GM12874 (cell line): Measurements from ENCODE around the gene CBX1.

Experiments
- TF ChIP-seq, protein P1 (sequence below): IDR thresholded peaks from 2 replicates; pipeline ENCODE4 v1.5.1; 2011; ENCODE audit warnings: low read depth, mild to moderate bottlenecking, control low read depth, low read length, moderate library complexity; ENCODE audit not compliant: insufficient read depth

CBX1 gene

DNA sequence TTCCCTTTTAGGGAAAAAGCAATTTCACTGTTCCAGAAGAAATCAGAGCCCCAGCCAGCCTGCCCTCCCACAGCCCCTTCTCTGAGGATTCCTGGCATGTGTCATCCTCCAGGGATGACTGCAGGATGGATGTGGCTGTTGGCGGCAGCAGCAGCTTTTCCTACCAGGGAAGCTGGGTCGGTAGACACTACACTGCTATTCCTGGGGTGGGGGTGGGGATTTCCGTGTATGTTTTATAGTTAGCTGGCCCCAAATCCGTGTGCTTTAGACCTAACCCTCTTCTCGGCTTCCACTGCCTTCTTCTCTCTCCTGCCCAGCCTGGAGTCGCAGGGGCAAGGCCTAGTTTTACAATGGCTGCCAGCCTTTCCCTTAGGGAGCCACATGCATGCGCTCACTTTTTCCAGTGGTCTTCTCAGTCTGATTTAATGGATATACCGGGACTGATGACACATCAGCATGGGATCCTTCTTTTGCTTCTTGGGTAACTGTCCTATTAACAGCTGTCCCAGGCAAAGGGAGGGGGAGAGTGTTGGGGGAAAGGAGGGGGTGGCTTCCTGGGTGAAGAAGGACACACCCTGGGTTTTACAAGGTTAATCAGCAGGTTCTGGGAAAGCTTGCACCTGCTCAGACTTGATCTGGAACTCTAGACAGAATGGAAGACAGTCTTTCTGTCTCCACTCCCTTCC is 55.8 kb downstream of the CBX1 start:
- TF ChIP-seq, protein P1, sequence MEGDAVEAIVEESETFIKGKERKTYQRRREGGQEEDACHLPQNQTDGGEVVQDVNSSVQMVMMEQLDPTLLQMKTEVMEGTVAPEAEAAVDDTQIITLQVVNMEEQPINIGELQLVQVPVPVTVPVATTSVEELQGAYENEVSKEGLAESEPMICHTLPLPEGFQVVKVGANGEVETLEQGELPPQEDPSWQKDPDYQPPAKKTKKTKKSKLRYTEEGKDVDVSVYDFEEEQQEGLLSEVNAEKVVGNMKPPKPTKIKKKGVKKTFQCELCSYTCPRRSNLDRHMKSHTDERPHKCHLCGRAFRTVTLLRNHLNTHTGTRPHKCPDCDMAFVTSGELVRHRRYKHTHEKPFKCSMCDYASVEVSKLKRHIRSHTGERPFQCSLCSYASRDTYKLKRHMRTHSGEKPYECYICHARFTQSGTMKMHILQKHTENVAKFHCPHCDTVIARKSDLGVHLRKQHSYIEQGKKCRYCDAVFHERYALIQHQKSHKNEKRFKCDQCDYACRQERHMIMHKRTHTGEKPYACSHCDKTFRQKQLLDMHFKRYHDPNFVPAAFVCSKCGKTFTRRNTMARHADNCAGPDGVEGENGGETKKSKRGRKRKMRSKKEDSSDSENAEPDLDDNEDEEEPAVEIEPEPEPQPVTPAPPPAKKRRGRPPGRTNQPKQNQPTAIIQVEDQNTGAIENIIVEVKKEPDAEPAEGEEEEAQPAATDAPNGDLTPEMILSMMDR: no peak

DNA sequence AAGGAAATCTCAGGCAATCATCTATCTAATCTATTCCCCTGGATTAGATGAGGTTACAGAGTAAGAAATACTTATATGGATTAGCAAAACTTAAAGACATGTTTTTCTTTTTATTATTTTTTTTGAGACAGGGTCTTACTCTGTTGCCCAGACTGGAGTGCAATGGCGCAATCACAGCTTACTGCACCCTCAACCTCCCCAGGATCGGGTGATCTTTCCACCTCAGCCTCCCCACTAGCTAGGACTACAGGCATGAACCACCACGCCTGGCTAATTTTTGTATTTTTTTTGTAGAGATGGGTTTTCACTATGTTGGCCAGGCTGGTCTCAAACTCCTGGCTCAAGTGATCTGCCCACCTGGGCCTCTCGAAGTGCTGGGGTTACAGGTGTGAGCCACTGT is 56.4 kb downstream of the CBX1 start:
- TF ChIP-seq, protein P1: no peak

DNA sequence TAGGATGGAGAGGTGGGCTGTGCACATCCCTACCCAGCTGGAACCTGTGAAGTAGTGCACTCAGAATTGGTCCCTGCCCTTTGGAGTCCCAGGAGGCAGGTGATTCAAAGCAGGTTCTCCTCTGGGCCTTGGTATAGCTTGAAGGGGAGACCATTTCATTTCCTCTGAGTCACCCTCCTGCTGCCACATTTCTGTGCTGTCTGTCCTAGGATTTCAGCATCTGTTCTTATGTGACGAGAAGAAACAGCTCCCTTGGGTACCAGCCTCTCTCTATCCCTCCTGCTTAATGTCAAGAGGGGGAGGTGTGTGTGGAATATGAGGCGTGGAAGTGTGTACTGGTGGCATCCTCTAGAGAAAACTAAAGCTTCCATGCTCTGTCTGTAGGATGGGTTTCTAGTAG is 58.1 kb downstream of the CBX1 start:
- TF ChIP-seq, protein P1: no peak

DNA sequence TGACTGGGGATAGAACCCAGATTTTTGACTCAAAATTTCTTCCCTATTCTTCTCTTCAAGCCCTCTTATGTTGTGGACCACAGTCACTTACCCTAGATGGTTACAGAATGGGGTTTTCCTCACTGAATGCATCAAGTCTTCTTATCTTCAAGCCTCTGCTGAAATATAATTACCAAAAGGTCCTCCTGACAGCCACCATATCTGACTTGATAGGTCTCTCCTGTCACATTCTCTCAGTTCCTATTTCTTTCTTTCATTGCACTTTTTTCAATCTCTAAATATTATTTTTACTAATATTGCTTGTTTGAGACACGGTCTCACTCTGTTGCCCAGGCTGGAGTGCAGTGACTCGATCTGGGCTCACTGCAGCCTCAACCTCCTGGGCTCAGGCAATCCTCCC is 62.6 kb downstream of the CBX1 start:
- TF ChIP-seq, protein P1: no peak

DNA sequence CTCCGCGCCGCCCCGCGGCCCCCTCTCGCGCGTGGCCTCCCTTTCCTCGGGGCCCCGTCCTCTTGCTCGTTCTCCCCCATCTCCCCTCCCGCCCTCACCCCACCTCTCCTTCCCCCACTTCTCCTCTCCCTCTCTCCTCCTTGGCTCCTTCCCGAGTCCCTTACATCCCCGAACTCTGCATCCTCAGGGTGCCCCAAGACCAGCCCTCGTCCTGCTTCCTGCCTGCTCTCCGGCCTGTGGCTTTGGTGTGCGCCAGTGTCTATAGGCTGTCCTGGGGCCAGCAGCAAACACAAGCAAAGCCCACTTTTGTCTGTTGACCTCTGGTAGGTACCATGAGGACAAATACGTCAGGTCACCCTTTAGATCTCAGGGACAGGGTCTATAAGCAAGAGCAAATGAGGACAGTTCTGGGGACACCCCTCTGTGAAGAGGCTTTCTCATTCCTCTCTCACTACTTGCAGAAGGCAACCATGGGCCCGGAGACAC is 63.4 kb downstream of the CBX1 start:
- TF ChIP-seq, protein P1: no peak

DNA sequence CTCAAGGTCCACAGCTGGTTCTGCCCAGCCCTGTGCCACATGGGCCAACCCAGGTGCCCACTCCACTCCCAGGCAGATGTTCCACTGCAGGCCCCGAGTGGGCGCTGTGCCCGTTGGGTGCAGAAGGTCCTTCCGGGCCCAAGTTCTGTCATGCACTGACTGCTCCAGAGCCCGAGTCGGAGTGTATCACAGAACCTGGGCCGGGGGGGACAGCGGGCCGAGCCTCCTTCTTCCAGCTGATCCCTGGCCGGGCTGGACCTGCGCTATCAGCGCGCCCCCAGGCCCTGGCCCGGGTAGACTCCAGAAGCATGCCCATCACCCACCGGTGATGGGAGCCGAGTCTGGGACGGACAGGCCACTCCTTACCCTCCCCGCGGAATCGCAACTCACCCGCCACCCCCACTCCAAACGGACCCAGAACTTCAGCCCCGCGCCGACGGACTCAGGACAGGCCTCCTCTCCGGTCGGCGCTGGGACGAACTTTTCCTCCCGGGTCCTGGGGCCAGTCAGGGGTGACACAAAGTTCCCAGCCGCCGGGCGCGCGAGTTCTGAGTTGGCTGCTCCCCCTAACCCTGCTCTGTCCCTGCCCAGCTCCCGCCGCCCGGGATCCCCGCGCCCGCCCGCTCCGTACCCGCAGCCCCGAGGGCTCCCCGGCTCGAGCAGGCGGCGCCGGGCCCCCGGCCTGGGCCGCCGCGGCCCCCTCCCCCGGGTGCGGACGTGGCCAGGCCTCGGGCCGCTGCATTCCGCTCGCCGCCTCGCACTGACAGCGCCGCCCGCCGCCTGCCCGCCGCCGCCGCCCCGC is 64.0 kb downstream of the CBX1 start, which contains the start of gene COPZ2:
TSS of gene COPZ2 (minus strand) at position 762 of the 802 bp plus-strand sequence. CDS start at position 742, 20 bp downstream.
- TF ChIP-seq, protein P1: peak; percentile 96

DNA sequence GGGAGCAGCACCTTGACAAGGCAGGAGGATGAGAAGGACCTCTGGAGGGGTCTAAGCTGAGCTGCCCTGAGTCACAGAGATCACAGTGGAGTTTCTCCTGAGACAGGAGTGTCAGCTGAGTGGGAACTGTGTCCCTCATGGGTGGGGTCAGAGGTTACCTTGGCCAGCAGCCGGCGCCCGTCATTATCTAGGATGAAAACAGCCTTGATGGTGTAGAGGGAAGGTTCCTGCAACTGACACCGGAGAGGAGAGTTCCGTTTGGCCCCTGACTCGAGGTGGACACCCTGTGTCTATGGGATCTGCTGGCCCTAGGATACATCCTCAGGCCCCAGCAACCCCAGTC is 64.6 kb downstream of the CBX1 start:
- TF ChIP-seq, protein P1: no peak
